Suprapubic skin (tissue), 4 donors: ENCODE measurements around the gene DIAPH3. TPM values are rescaled to one million over a fixed set of nuclear protein-coding genes. Genes with fewer than 3 reads are reported as not detected.
A peak's percentile ranks its signal among the peaks of the same experiment; 100 is the strongest.

Experiments used
- DNase-seq, 2 donors: peaks; one replicate each; pipeline ENCODE4 v3.0.0-alpha.2; 2019; ENCODE audit warnings: low spot score in 2 of 2
- H3K27ac ChIP-seq: fragments of 200-600 bp; sonication (generic); one replicate; pipeline ENCODE4 v1.5.1; 2019
- H3K27me3 ChIP-seq: fragments of 200-600 bp; sonication (generic); one replicate; pipeline ENCODE4 v1.5.1; 2019
- H3K36me3 ChIP-seq: fragments of 200-600 bp; sonication (generic); one replicate; pipeline ENCODE4 v1.5.1; 2019
- H3K4me1 ChIP-seq: fragments of 200-600 bp; sonication (generic); one replicate; pipeline ENCODE4 v1.5.1; 2019
- H3K4me3 ChIP-seq: fragments of 200-600 bp; sonication (generic); one replicate; pipeline ENCODE4 v1.5.1; 2019; ENCODE audit warnings: mild to moderate bottlenecking
- H3K9me3 ChIP-seq: fragments of 200-600 bp; sonication (generic); one replicate; pipeline ENCODE4 v1.5.1; 2019
- CTCF ChIP-seq, 2 donors: fragments of 200-600 bp in 1 of 2; fragments of 450-650 bp in 1 of 2; sonication (generic) in 1 of 2; IDR thresholded peaks; one replicate each; pipeline ENCODE4 v1.5.1; 2016 to 2019; ENCODE audit warnings: antibody characterized with exemption in 2 of 2, mild to moderate bottlenecking in 1 of 2, moderate library complexity in 1 of 2
- EP300 ChIP-seq: sonication (generic); formaldehyde crosslinking; IDR thresholded peaks from one replicate; pipeline ENCODE4 v1.6.1; 2017; ENCODE audit warnings: antibody characterized with exemption
- POLR2A ChIP-seq, 2 donors: fragments of 450-650 bp; IDR thresholded peaks; one replicate each; pipeline ENCODE4 v1.6.1; 2017; ENCODE audit warnings: antibody characterized with exemption in 2 of 2, mild to moderate bottlenecking in 2 of 2, moderate library complexity in 2 of 2
- POLR2AphosphoS5 ChIP-seq, 3 donors: sonication (generic); formaldehyde crosslinking; IDR thresholded peaks; one replicate each; pipeline ENCODE4 v1.6.1; 2017; ENCODE audit warnings: antibody characterized with exemption in 3 of 3
- WGBS: methylation state at CpG from one replicate; pipeline ENCODE4 v1.1.5; 2018; 5-methylcytosine and 5-hydroxymethylcytosine counted together
- total RNA-seq, 4 donors: library from RNA; depleted of rRNA; stranded (reverse); fragments of >200 nt; gene quantifications; one replicate each; pipeline ENCODE4 v1.1.0, GENCODE V29; 2016

Gene DIAPH3
- total RNA-seq, 4 donors from 2014 or later, result 0.93 to 3.0 (median 2.3) TPM

DNA sequence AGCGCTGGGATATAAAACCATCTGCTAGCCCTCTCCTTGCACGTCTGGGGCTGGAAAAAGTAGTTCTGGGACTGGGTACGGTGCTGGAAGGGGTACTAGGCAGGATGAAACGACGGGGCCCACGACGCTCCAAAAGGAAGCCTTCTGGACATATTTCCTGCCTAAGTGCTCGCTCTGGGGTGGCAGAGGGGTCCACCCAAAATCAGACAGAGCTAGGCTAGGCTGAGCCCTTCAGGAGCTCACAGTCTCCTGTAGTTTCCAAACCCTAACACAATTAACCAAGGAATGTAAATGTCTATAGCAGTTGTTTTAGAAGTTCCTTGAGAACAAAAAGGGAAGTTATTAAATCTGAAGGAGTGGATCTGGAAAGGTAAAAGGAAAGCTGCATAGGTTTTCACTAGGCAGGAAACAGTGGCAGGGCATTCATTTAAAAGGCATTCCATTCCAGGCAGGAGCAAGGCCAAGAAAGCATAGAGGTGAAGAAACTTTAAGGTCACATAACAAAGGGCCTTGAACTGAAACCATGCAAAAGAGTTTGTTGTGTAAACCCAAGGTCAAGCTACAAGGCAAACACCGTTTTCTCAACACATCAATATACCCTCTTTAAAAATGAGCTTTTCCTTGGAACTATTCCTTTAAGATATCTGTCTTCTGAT, 634 bp upstream of the DIAPH3 start:
- Histone ChIP-seq H3K36me3 (no peaks in the 10 kb centered on the region), H3K27me3 (peaks cover 2% of the 10 kb centered on the region), H3K27ac (peak overlapping the region; percentile 89), H3K4me1 (peaks cover 26% of the 10 kb centered on the region), H3K4me3 (peak overlapping the region; percentile 68), H3K9me3 (no peaks in the 10 kb centered on the region)
- DNase-seq, result no peak
- 8% methylated on average over 9 of the region's 9 CpGs for WGBS
- TF ChIP-seq POLR2AphosphoS5 (IDR thresholded peaks at IDR 0.05) (no peak), POLR2A (IDR thresholded peaks at IDR 0.05) (no peak), EP300 (no peak), CTCF (IDR thresholded peaks at IDR 0.05) (no peak)

- no peaks in the 10 kb centered on the region for H3K9me3 ChIP-seq
- H3K27ac ChIP-seq, result no peak overlapping the region
- no peak for DNase-seq
- peaks cover 2% of the 10 kb centered on the region for H3K27me3 ChIP-seq
- no peaks in the 10 kb centered on the region for H3K36me3 ChIP-seq
- TF ChIP-seq CTCF (IDR thresholded peaks at IDR 0.05), result no peak
- TF ChIP-seq POLR2AphosphoS5 (IDR thresholded peaks at IDR 0.05), result no peak
- TF ChIP-seq POLR2A (IDR thresholded peaks at IDR 0.05), result no peak
- no peak for TF ChIP-seq EP300
- no peak overlapping the region for H3K4me3 ChIP-seq
- peaks cover 26% of the 10 kb centered on the region for H3K4me1 ChIP-seq
Measured at GRCh38 chr13:60162096-60162495, 1.6 kb downstream of the DIAPH3 start.

GRCh38 chr13:60158321-60158801, 5.4 kb downstream of the DIAPH3 start:
- Histone ChIP-seq H3K4me3 (no peak overlapping the region), H3K36me3 (no peaks in the 10 kb centered on the region), H3K9me3 (no peaks in the 10 kb centered on the region), H3K4me1 (peaks cover 7% of the 10 kb centered on the region), H3K27me3 (peaks cover 2% of the 10 kb centered on the region), H3K27ac (no peak overlapping the region)
- no peak for DNase-seq
- no peak for TF ChIP-seq POLR2A (IDR thresholded peaks at IDR 0.05)
- TF ChIP-seq EP300, result no peak
- TF ChIP-seq POLR2AphosphoS5 (IDR thresholded peaks at IDR 0.05), result no peak
- no peak for TF ChIP-seq CTCF (IDR thresholded peaks at IDR 0.05)

GRCh38 chr13:60155978-60156377, 7.8 kb downstream of the DIAPH3 start:
- Histone ChIP-seq H3K4me1 (no peaks in the 10 kb centered on the region), H3K9me3 (no peaks in the 10 kb centered on the region), H3K36me3 (no peaks in the 10 kb centered on the region), H3K27me3 (peaks cover 1% of the 10 kb centered on the region), H3K27ac (no peak overlapping the region), H3K4me3 (no peak overlapping the region)
- DNase-seq, result no peak
- TF ChIP-seq POLR2A (IDR thresholded peaks at IDR 0.05) (no peak), POLR2AphosphoS5 (IDR thresholded peaks at IDR 0.05) (no peak), EP300 (no peak), CTCF (IDR thresholded peaks at IDR 0.05) (no peak)

- Histone ChIP-seq H3K27ac (no peak overlapping the region), H3K4me3 (no peak overlapping the region), H3K4me1 (no peaks in the 10 kb centered on the region), H3K36me3 (no peaks in the 10 kb centered on the region), H3K9me3 (no peaks in the 10 kb centered on the region), H3K27me3 (no peaks in the 10 kb centered on the region)
- TF ChIP-seq POLR2AphosphoS5 (IDR thresholded peaks at IDR 0.05), result no peak
- TF ChIP-seq CTCF (IDR thresholded peaks at IDR 0.05), result no peak
- no peak for TF ChIP-seq POLR2A (IDR thresholded peaks at IDR 0.05)
- TF ChIP-seq EP300, result no peak
- DNase-seq, result no peak
Measured at GRCh38 chr13:60152904-60153303, 10.8 kb downstream of the DIAPH3 start.
